GM21528 (cell line): Measurements from ENCODE around the gene OR51Q1.
A peak's percentile ranks its signal among the peaks of the same experiment; 100 is the strongest.

Experiments used
- ATAC-seq: cut with Tn5 transposase; IDR thresholded peaks from one replicate; pipeline ENCODE4 v1.9.1; 2021; ENCODE audit warnings: mild to moderate bottlenecking, moderate library complexity; ENCODE audit not compliant: unreplicated experiment, low FRiP score

The OR51Q1 gene, protein sequence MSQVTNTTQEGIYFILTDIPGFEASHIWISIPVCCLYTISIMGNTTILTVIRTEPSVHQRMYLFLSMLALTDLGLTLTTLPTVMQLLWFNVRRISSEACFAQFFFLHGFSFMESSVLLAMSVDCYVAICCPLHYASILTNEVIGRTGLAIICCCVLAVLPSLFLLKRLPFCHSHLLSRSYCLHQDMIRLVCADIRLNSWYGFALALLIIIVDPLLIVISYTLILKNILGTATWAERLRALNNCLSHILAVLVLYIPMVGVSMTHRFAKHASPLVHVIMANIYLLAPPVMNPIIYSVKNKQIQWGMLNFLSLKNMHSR

DNA sequence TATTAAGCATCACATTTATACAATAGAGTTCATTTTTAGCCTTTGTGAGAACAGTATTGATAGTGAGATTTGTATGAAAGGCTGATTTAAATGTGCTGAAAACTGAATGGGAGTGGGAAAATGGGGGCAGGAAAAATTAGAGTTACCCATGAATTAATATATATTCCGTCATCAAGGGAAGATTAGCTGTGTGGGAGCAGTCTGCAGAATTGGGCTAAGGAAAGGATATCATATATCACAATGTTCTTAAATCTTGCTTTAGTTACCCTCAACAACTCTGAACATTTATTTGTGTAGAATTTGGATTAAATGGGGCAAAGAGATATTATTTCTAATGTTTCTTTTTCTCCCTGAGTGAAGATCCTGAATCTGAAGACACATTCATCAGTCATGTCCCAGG is at the start of gene OR51Q1:
TSS of gene OR51Q1 (plus strand) at position 301 of the 400 bp plus-strand sequence. CDS start at position 391, 90 bp downstream.
- no peak for ATAC-seq

DNA sequence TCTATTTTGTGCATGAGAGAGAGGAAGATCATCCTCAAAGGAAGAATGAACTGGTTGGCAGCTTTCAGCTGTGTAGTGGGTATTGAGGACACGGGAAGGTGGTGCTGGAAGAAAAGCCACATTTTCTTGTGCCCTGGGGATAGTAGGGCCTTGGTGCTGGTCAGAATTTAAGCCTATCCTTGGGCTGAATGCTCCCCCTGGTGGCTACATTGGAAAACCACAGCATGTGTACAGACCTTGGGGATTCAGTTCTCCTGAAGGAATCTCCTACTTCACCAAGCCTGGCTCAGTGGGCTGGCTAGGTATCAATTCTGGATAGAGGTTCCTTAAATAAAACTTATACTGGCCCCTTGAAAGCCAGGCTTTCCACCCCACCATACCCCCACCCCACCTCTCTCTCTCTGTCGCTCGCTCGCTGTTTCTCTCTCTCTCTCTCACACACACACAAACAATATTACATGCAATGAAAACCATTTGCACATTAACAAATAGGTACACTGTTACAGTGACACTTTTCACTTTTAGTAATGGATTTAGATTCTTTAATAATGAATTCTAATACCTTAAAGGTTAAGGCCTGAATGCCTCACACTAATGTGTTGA is 41.1 kb upstream of the OR51Q1 start:
- ATAC-seq, result peak; percentile 89

DNA sequence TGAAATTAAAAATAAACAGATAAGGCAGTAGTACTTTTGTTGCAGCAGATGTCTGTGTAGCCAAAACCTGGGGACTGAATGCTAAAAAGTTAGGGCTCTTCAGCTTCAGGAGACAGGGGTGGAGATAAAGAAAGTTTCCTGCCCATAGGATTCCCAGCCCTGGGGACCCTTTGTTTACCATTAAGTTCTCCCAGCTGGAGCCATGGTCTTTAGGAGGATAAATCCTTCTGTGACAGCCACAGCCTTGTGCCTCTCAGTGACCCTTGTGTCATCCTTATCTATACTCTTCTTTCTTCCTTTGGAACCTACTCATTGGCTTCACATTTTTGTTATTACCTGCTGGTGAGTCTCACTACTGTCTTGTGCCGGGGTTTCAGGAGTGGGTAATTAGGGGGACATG is 38.3 kb upstream of the OR51Q1 start, which contains the start of gene OR51M1:
TSS of gene OR51M1 (plus strand) at position 237 of the 400 bp plus-strand sequence. CDS start 5,587 bp downstream, outside the sequence.
- no peak for ATAC-seq

DNA sequence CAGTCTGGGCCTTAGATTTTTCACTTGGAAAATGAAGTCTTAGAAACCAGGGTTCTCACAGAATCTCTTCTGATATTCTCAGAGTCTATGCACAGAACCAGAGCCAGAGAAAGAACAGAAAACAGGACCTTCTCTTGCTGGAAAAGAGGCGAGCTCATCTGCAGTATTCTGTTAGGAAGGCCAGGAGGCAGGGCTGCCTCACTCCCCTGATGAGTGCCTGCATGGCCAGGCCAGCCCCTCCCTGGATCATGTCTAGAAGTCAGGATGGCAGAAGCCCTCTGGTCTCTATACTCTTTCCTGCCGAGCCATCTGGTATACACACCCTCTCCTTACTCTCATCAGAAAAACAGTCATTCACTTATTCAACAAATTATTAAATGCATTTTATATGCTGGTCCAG is 37.6 kb upstream of the OR51Q1 start:
- no peak for ATAC-seq

DNA sequence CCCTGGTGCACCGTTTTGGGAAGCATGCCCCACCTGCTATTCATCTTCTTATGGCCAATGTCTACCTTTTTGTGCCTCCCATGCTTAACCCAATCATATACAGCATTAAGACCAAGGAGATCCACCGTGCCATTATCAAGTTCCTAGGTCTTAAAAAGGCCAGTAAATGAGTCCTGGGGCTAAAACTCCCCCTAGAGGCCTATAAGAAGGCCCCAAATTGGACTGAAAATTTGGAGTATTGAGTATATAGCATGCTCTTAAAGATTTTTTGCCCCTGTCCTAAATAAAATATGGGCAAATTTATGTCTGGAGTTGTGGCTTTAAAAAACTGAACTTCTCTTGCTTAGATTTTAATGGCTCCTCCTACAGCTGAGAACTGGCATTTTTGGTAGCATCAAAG is 31.7 kb upstream of the OR51Q1 start:
- no peak for ATAC-seq

DNA sequence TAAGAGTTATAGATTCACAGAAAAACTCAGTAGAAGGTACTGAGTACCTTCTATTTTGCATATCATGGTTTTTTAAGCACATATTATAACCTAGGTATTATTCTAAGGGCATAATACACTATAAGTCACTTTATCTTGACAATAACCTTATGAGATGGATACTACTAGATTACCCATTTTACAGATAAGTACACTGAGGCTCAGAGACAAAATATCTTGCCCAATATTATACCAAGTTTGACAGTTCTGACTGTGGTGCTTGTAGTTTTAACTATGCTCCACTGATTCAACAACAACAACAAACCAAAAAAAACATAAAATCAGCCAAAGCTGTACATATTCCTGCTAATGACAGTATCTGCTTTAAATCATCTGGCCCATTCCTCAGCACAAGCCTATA is 27.8 kb upstream of the OR51Q1 start:
- no peak for ATAC-seq

DNA sequence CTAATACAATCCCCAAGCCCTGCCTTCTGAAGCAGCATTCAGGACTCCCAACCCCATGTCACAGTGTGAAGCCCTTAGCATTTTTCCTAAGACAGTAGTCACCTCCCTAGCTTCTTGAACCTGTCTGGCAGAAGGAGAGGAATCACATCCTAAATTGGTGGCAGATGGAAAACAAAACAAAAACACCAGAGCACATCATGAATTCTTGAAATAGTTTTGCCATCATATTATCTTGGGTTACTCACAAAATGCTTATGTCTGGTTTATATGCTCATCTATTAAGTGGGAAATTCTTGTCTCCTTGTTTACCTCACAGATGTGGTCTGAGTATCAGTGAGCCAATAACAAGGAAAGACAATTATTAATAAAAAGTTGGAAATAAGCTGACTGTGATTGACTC is 23.0 kb upstream of the OR51Q1 start:
- no peak for ATAC-seq

DNA sequence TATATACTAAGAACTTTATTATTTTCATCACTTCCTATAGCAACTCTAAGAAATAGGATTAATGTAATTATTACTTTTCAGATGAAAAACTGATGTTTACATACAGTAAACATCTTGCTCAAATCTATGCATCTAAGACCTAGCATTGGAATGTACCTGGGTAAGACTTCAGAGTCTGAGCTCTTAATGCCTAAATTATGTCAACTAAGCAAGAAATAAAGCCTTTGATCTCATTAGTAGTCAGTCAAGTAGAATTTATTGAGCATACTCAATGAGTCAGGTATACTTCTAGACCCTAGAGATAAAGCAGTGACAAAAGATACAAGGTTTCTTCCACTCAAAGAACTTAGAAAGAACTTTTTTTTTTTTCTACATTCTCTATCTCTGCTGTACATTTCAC is 16.7 kb upstream of the OR51Q1 start:
- no peak for ATAC-seq

DNA sequence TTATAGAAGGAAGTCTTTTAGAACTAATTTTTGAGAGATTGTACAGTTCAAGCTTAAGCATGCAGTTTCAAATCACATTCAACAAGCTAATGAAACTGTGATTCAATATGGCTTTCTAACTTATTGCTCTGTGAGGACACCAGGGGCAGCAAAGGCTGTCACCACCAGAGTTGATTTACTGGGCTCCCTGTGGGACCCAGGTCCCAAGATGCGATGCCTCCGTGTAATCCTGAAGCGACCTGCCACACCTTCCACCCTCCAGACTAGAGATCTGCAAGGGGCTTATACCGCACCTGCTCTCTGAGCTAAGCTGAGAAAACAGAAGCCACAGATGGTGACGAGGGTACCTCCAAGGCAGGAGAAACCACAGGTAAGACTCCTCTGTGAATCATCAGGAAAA is 918 bp upstream of the OR51Q1 start:
- no peak for ATAC-seq

DNA sequence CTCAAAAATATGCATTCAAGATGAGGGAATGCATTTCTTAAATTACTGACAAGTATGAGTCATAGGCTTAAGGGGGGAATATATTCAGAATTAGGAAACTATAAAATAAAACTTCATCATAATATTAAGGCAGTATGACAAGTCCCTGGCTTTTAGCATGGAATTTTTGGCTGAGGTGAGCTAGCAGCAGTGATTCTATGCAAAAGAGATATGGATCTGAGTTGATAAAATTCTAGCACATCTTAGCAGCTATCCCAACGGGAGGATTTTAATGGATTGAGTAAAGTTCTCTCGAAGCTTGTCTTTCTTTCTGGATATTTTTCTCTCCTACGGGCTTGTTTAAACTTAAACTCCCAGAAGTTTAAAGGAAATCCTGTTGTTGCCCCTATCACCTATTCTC is 1.2 kb downstream of the OR51Q1 start:
- ATAC-seq, result no peak

DNA sequence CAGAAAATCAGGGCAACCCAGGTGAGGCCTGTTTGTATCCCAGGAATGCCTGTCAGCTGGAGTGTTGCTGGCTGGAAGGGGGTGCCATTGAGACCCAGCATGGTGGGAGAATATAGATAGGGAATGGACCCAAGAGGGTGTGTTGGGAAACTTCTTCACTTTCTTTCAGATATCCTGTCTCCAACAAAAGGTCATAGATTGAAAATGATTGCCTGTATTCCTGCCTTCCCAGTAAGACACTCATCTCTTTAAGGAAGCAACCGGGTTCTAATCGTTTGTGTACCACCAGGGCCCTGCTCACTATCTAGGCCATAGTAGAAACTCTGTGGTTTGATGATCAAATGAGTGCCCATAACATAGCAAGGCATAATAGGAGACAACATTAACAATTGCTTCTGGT is 19.5 kb downstream of the OR51Q1 start, which contains the start of gene OR51I1:
TSS of gene OR51I1 (minus strand) at position 101 of the 400 bp plus-strand sequence. CDS start at position 101, 0 bp downstream.
- no peak for ATAC-seq

DNA sequence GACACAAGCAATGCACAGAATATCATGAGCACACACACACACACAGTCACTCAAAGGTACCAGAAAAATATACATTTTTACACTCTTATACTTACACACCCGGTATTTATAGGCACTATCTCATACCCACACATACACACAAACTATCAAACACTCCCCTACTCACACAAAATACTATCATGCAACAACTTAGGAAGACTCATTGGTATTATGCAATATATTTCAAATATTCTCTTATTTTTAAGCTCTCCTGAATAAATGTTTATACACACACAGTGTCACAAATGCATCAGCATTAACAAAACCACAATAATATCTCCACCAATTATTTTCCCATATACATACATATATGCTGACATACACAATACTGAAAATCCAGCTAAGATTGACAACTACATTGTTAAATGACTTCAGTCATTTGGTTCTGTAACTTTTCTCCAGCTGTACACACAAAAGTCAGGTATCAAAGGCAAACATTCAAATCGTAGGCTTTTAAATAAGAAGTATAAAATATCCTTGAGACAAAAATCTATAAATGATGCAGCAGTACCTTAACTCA is 22.0 kb downstream of the OR51Q1 start:
- ATAC-seq, result no peak

DNA sequence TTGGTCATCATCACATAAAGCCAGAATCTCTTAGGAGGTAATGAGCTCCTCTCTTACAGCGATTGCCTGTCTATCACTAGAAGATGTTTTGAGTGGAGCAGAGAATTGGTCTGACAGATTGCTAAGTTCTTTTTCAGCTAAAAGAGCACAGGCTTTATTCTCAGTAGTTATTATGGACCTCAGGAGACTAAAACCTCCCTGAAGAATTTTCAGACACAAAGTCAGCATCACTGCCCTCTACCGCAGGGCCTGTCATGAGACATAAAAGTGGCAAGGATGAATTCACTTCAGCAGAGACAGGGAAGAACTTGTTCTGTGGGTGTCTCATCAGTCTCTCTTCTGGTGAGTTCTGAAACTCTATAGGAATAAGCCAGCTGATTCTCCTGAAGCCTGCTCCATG is 27.1 kb downstream of the OR51Q1 start, which contains the start of gene OR51I2:
TSS of gene OR51I2 (plus strand) at position 301 of the 400 bp plus-strand sequence. CDS start 4,166 bp downstream, outside the sequence.
- ATAC-seq, result no peak

DNA sequence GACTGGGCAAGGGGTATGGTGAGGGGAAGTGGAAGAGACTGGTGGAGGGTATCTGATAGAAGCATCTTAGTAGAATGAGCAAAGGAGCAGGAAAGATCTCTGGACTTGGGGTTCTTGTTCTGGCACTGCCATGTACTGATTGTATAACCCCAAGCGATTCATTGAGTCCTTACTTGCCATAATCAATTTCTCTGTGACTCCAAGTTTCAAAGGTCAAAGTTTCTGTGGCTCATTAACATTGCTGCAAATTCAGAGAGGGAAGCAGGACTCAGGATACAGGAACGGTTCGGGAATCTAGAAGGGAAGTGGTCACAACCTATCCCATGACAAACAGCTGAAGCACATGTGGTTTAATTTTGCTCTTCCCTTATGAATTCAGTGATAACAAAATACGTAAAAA is 27.5 kb downstream of the OR51Q1 start:
- ATAC-seq, result no peak

DNA sequence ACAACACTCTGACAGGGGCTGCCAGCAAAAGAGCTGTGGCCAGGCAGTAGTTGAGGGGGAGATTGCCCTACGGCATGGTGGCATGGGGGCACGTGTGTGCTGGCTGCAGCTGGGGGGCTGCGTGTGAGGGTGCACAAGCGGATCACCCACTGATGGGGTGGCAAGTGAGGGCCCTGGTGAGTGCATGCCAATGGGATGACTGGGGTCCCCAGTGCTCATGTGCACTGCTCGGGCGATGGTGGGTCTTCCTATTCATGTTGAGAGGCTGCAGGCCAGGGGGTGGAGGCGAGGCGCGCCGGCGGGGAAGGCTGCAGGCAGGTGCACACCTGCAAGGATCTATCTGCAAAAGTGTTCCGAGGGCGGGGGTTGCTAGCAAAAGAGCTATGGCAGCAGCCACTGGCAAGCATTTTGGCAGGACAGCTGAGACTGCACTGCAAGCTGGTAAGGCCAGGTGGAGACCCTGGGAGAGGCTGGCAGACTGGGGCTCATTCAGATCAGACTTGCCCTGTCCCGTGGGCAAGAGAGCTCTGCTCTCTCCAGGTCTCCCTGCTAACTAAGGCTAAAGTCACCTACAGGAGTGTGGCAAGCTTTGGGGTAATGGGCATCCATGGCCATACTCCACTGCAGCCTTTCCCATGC is 39.2 kb downstream of the OR51Q1 start:
- ATAC-seq, result no peak

DNA sequence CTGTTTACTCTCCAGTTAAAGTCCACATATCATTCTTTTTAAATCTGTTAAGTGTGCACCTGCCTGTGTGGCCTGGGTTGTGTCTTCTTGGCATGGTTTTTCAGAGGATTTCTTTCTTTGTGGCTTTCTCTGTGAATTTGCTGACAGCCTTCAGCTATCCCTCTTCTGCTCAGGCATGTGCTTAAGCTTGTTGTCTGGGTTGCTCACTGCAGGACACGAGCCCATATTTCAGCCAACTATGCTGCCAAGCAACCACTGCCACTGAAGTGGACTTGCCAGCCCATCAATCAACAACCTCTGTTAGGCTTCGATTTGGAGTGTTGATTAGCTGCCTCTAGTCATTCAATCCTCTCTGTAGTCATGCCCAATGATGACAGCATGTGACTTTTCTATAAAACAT is 45.6 kb downstream of the OR51Q1 start:
- ATAC-seq, result no peak
